Panc1 (cell line): Measurements from ENCODE around the gene GJC2. TPM values are rescaled to one million over a fixed set of nuclear protein-coding genes. Genes with fewer than 3 reads are reported as not detected.

Source experiments
- ATAC-seq: fragments of 200-7000 bp; cut with Tn5 transposase; 2 replicates; pipeline ENCODE4 v1.9.1; 2020; ENCODE audit warnings: mild to moderate bottlenecking, moderate library complexity
- BruUV-seq: library from RNA; stranded (reverse); fragments of 400-500 nt; replicated peaks from 2 replicates; lab custom pipeline; 2021; lab: Mats Ljungman, UMichigan
- CTCF ChIA-PET: fragments of 300-600 bp; sonication (Branson Sonifier 250); formaldehyde crosslinking; loops from one replicate; lab custom pipeline; 2022; ENCODE audit warnings: antibody characterized with exemption; lab: Charles Lee
- POLR2A ChIA-PET: fragments of 300-600 bp; sonication (Branson Sonifier 250); formaldehyde crosslinking; loops from one replicate; lab custom pipeline; 2022; ENCODE audit warnings: antibody characterized with exemption; lab: Charles Lee
- DNase-seq: peaks from one replicate; pipeline ENCODE4 v3.0.0-alpha.2; 2010; ENCODE audit warnings: low read depth, low spot score
- H3K27ac ChIP-seq: 2 replicates; pipeline ENCODE4 v1.5.1; 2011; ENCODE audit warnings: mild to moderate bottlenecking, low read length, inconsistent platforms
- H3K27me3 ChIP-seq: fragments of 200-500 bp; sonication (Bioruptor generic); 2 replicates; pipeline ENCODE4 v1.6.0; 2014; ENCODE audit warnings: low read length, inconsistent platforms; ENCODE audit not compliant: control insufficient read depth, insufficient read depth
- H3K36me3 ChIP-seq: fragments of 200-500 bp; sonication (Bioruptor generic); 2 replicates; pipeline ENCODE4 v1.5.1; 2014; ENCODE audit warnings: inconsistent platforms, mild to moderate bottlenecking, low read length, moderate library complexity; ENCODE audit not compliant: control insufficient read depth, insufficient read depth
- H3K4me1 ChIP-seq: 2 replicates; pipeline ENCODE4 v1.5.1; 2011; ENCODE audit warnings: inconsistent platforms, mild to moderate bottlenecking, low read length, moderate library complexity; ENCODE audit not compliant: control insufficient read depth, insufficient read depth
- H3K4me3 ChIP-seq, 2 experiments: 2 replicates each; pipeline ENCODE4 v1.5.1; 2011 to 2012; ENCODE audit warnings: low read depth in 2 of 2, low read length in 2 of 2, mild to moderate bottlenecking in 2 of 2, inconsistent platforms in 1 of 2, moderate library complexity in 1 of 2
- H3K9me3 ChIP-seq: fragments of 200-500 bp; sonication (Bioruptor generic); 2 replicates; pipeline ENCODE4 v1.5.1; 2014; ENCODE audit warnings: low read depth, mild to moderate bottlenecking, inconsistent platforms, low read length, moderate library complexity; ENCODE audit not compliant: control insufficient read depth, insufficient read depth
- POLR2AphosphoS5 ChIP-seq: IDR thresholded peaks from 2 replicates; pipeline ENCODE4 v1.6.1; 2012; ENCODE audit warnings: mild to moderate bottlenecking, low read depth, low read length, moderate library complexity
- REST ChIP-seq, 2 experiments: IDR thresholded peaks; 2 replicates each; pipeline ENCODE4 v1.6.1; 2011 to 2012; ENCODE audit warnings: low read depth in 2 of 2, control low read depth in 1 of 2, low read length in 1 of 2, mild to moderate bottlenecking in 1 of 2, moderate library complexity in 1 of 2; ENCODE audit not compliant: insufficient read depth in 1 of 2
- SIN3A ChIP-seq: IDR thresholded peaks from 2 replicates; pipeline ENCODE4 v1.6.1; 2012; ENCODE audit warnings: low read depth, mild to moderate bottlenecking, low read length, moderate library complexity, borderline replicate concordance; ENCODE audit not compliant: insufficient read depth
- TCF7L2 ChIP-seq: IDR thresholded peaks from 2 replicates; pipeline ENCODE4 v1.6.1; 2011; ENCODE audit warnings: mild to moderate bottlenecking, low read depth, low read length, inconsistent platforms
- in situ Hi-C: cut with HindIII; loops from 2 replicates; pipeline ENCODE4 v1.10.0; 2016; ENCODE audit warnings: low sequenced_read_pairs, low pct_unique_long_range_greater_than_20kb
- intact Hi-C: fragments of 100-400 bp; cut with micrococcal nuclease; formaldehyde crosslinking; loops from one replicate; pipeline ENCODE4 v1.10.0; 2022; ENCODE audit not compliant: unreplicated experiment
- total RNA-seq: library from RNA; stranded (reverse); gene quantifications from one replicate; pipeline ENCODE4 v1.2.1, GENCODE V29; 2021; ENCODE audit not compliant: unreplicated experiment
- TF ChIP-seq, protein P1 (sequence below): fragments of 450-650 bp; IDR thresholded peaks from 2 replicates; pipeline ENCODE4 v1.5.1; 2017; ENCODE audit warnings: mild to moderate bottlenecking

Gene GJC2
- total RNA-seq, 1 experiment from 2014 or later: 2.4 TPM

GRCh38 chr1:228162286-228163006 is 12.7 kb downstream of the GJC2 start:
- Histone ChIP-seq H3K9me3 (no peaks in the 10 kb centered on the region), H3K27ac (peak overlapping the region; percentile 48), H3K27me3 (no peaks in the 10 kb centered on the region), H3K36me3 (no peaks in the 10 kb centered on the region), H3K4me1 (peaks cover 13% of the 10 kb centered on the region), H3K4me3 (no peak overlapping the region)
- CTCF ChIA-PET: no interaction called here
- in situ Hi-C loops: no loop called here
- ATAC-seq: no peak
- TF ChIP-seq REST (IDR thresholded peaks at IDR 0.05; ENCODE audit: insufficient read depth in 1 of 2, low read depth in 2 of 2, low read length in 1 of 2): no peak
- no peak for TF ChIP-seq POLR2AphosphoS5
- TF ChIP-seq, protein P1, sequence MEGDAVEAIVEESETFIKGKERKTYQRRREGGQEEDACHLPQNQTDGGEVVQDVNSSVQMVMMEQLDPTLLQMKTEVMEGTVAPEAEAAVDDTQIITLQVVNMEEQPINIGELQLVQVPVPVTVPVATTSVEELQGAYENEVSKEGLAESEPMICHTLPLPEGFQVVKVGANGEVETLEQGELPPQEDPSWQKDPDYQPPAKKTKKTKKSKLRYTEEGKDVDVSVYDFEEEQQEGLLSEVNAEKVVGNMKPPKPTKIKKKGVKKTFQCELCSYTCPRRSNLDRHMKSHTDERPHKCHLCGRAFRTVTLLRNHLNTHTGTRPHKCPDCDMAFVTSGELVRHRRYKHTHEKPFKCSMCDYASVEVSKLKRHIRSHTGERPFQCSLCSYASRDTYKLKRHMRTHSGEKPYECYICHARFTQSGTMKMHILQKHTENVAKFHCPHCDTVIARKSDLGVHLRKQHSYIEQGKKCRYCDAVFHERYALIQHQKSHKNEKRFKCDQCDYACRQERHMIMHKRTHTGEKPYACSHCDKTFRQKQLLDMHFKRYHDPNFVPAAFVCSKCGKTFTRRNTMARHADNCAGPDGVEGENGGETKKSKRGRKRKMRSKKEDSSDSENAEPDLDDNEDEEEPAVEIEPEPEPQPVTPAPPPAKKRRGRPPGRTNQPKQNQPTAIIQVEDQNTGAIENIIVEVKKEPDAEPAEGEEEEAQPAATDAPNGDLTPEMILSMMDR: no peak
- TF ChIP-seq TCF7L2: no peak
- TF ChIP-seq SIN3A: no peak
- intact Hi-C loops: no loop called here
- POLR2A ChIA-PET: no interaction called here
- DNase-seq: no peak
- BruUV-seq: no TSS peak

DNA sequence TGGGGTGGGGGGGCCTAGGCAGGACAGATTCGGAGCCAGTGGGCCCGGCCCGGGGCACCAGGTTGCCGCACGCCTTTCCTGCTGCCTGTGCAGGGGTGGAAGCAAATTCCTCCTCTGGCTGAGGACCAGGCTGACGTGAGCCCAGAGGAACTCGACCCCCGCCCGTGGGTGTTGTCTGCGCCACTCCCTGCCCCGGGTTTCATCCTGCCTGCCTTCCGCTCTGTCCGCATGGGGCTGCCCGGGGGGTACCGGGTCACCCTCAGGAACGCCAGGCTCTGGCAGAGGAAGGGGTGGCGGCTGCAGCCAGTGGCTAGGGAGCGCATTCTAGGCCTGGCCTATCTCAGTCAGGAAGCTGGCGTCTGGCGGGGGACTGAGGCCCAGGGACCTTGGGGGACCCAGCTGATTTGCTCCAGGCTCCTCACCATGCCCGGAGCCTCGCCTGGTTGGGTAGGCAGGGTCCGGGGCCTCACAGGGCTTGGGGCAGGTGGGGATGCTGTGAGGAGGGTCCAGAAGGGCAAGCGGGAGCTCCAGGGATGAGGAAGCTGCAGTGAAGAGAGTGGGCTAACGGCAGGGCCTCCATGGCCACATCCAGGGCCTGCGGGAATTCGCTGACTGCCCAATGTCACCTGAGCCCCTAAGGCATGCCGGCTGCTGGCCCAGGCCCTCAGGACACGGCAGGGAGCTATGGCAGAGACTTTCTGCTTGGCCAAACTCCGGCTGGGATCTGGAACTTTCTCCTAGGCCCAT is 13.4 kb downstream of the GJC2 start:
- Histone ChIP-seq H3K27me3 (no peaks in the 10 kb centered on the region), H3K4me3 (no peak overlapping the region), H3K36me3 (no peaks in the 10 kb centered on the region), H3K27ac (peak overlapping the region; percentile 48; the same call in 1 of the 2 replicates), H3K4me1 (peaks cover 13% of the 10 kb centered on the region), H3K9me3 (no peaks in the 10 kb centered on the region)
- no peak for ATAC-seq
- intact Hi-C loops (no loop called here), in situ Hi-C loops (no loop called here)
- no TSS peak for BruUV-seq
- ChIA-PET CTCF (no interaction called here), POLR2A (no interaction called here)
- DNase-seq: no peak
- TF ChIP-seq, protein P1: no peak
- TF ChIP-seq POLR2AphosphoS5 (no peak), TCF7L2 (no peak)
